ENCODE measurements around the gene TMCC1.

Gene TMCC1

DNA sequence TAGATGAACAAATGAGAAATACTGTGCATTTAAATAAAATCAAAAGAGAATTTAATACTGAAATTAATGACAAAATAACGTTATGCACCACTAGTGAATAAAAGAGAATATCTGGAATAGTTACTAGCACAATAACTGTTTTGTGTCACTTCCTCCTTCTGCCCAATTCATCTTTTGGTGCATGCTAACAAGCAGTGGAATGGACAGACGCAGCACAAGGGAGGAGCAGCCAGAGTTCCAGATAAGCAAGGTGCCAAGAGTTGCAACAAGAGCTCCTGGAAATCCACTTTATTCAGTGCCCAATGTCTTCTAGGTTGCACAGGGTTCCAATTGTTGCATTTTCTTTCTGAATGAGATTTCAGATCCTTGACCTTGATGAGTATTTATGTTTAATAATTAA, 220.5 kb downstream of the TMCC1 start:
- POLR2A ChIA-PET: no interaction called here
- TF ChIP-seq, protein P1, sequence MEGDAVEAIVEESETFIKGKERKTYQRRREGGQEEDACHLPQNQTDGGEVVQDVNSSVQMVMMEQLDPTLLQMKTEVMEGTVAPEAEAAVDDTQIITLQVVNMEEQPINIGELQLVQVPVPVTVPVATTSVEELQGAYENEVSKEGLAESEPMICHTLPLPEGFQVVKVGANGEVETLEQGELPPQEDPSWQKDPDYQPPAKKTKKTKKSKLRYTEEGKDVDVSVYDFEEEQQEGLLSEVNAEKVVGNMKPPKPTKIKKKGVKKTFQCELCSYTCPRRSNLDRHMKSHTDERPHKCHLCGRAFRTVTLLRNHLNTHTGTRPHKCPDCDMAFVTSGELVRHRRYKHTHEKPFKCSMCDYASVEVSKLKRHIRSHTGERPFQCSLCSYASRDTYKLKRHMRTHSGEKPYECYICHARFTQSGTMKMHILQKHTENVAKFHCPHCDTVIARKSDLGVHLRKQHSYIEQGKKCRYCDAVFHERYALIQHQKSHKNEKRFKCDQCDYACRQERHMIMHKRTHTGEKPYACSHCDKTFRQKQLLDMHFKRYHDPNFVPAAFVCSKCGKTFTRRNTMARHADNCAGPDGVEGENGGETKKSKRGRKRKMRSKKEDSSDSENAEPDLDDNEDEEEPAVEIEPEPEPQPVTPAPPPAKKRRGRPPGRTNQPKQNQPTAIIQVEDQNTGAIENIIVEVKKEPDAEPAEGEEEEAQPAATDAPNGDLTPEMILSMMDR (IDR thresholded peaks at IDR 0.05; ENCODE audit: control extremely low read depth, extremely low read depth, low read depth, missing control alignments): no peak
- CTCF ChIA-PET: interaction anchor here (0.9 to 1.9 kb wide), 4 partner anchors 9 to 152 kb away, joined by 3 to 12 read pairs (median 6); no protein-coding TSS in a partner anchor
- no peak for DNase-seq (ENCODE audit: extremely low spot score)

DNA sequence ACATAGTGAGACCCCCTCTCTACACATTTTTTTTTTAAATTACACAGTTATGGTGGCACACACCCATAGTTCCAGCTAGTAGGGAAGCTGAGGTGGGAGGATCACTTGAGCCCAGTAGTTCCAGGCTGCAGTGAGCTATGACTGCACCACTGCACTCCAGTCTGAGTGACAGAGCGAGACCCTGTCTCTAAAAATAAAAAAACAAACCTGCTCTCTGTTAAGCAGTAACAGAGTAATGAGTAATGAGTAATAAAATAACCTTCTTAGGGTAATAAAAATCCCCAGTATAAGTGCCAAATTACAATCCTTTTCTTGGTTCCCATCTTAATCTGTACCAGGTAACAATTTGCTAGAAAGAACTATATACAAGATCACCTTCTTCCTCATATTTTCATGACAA, 221.1 kb downstream of the TMCC1 start:
- DNase-seq (ENCODE audit: extremely low spot score): no peak
- POLR2A ChIA-PET: no interaction called here
- CTCF ChIA-PET: interaction anchor here (1.1 to 1.7 kb wide), 2 partner anchors 9 to 10 kb away, joined by 4 to 12 read pairs; no protein-coding TSS in a partner anchor
- TF ChIP-seq, protein P1 (IDR thresholded peaks at IDR 0.05; ENCODE audit: control extremely low read depth, extremely low read depth, low read depth, missing control alignments): no peak

DNA sequence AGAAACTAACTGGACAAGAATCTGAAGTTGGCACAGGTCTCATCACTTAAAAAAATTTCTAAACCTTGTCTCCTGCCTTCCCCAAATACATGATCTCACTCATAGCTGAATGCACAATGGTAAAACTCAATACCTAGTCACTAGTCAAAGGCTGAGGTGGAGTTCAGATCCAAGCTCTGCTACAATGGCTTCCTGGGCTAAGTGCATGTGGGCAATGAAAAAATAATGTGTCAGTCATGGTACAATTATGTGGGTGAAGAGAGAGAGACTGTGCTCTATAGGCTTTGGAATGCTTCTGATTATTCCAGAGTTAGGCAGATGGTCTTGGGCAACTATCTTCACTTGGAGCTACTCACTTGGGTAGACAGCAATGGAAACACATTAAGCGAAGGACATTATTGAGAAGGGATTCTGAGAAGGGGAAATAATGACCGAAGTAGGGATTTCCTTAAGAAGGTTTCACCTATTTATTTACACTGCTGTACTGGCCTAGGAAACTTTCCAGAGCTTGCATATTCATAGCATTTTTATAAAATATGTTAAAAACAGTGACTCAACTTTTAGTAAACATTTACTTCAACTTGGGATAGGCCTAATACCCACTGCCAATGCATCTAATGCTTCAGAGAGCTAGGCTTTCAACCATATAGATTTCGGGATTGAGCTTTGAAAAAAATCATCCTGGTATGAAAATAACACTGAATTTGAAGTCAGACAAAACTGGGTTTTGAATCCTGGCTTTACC, 228.3 kb downstream of the TMCC1 start:
- TF ChIP-seq, protein P1 (IDR thresholded peaks at IDR 0.05; ENCODE audit: control extremely low read depth, extremely low read depth, low read depth, missing control alignments): no peak
- ChIA-PET CTCF (interaction anchor here (0.7 to 3.6 kb wide), 11 partner anchors 11 to 160 kb away, joined by 3 to 14 read pairs (median 5); no protein-coding TSS in a partner anchor), POLR2A (no interaction called here)
- DNase-seq (ENCODE audit: extremely low spot score): no peak

DNA sequence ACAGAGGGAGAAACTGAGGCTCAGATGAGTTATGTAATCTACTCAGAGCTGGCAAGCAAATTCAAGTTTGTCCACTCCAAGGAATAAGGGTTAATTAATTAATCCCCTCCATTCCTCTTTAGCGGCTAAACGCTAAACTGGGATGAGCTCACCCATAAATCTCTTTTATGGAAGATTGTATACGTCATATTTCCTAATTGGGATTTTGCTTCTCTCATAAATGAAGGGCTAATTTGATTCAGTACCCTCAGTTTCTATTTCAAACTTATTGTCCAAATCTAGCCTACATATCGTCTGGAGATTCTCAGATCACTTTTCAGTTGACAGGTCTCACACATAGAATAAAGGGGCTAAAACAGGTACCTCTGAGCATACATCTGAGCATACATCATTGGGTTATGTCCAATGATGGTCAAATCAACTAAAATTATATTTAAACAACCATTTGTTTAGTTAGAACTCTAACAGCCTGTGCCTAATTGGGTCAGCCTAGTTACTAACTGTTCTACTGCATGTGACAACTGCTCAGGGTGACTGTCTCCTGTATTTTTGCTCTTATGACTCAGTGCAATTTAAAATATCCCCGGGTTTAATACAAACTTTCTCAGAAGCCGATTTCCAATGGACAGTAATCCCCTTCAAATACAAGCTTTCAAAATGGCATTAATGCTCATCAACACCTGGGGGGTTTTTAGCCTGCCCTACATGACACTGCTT, 229.4 kb downstream of the TMCC1 start:
- POLR2A ChIA-PET: no interaction called here
- CTCF ChIA-PET: interaction anchor here (1.0 to 3.6 kb wide), 12 partner anchors 9 to 161 kb away, joined by 3 to 14 read pairs (median 4); no protein-coding TSS in a partner anchor
- TF ChIP-seq, protein P1 (IDR thresholded peaks at IDR 0.05; ENCODE audit: control extremely low read depth, extremely low read depth, low read depth, missing control alignments): no peak
- DNase-seq (ENCODE audit: extremely low spot score): no peak

DNA sequence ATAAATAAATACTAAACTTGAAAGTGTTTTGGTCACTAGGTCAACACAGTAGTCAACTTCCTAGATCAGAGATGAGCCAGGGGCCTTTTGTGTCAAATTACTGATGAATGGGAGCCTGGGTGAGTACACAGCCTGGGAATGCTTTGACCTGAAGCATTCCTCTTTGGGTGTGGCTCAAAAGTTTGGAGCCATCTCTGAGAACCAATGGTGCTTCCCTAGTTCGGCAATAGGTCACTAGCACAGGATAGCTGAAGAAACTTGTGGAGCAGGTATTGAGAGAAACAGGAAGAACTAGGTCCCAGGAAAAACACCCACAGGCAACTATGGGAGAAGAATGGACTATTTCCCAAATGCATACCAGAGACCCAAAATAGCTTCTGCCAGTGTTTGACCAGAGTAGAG, 230.5 kb downstream of the TMCC1 start:
- ChIA-PET POLR2A (no interaction called here), CTCF (interaction anchor here (1.0 to 3.6 kb wide), 4 partner anchors 10 to 162 kb away, joined by 3 to 14 read pairs (median 8); no protein-coding TSS in a partner anchor)
- TF ChIP-seq, protein P1 (IDR thresholded peaks at IDR 0.05; ENCODE audit: control extremely low read depth, extremely low read depth, low read depth, missing control alignments): no peak
- DNase-seq (ENCODE audit: extremely low spot score): no peak

DNA sequence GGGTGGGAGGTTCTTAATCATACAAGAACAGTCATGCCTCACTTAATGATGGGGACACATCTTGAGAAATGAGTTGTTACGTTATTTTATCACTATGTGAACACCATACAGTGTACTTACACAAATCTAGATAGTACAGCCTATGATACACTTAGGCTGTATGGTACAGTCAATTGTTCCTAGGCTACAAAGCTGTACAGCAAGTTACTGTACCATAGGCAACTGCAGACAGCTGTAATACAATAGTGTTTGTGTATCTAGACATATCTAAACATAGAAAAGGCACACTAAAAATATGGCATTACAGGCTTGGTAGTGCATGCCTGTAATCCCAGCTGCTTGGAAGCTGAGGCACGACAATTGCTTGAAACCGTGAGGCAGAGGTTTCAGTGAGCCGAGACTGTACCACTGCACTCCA, 231.3 kb downstream of the TMCC1 start:
- DNase-seq (ENCODE audit: extremely low spot score): no peak
- POLR2A ChIA-PET: interaction anchor here (0.5 kb wide), 1 partner anchor 167 kb away, joined by 7 read pairs; no protein-coding TSS in a partner anchor
- CTCF ChIA-PET: interaction anchor here (2.2 to 3.6 kb wide), 2 partner anchors 11 to 163 kb away, joined by 12 to 14 read pairs; no protein-coding TSS in a partner anchor
- TF ChIP-seq, protein P1 (IDR thresholded peaks at IDR 0.05; ENCODE audit: control extremely low read depth, extremely low read depth, low read depth, missing control alignments): no peak
